Upper lobe of right lung (tissue), 1 donor: ENCODE data around the gene CNR2. TPM values are rescaled to one million over a fixed set of nuclear protein-coding genes. Genes with fewer than 3 reads are reported as not detected.
"Not testable (repeated sequence)": the region's sequence is repeated elsewhere in the genome, so short reads cannot be mapped to it uniquely, and the experiment has no call there.

Experiments used
- ATAC-seq: fragments of 200-7000 bp; cut with Tn5 transposase; one replicate; pipeline ENCODE4 v1.9.1; 2020; ENCODE audit warnings: mild to moderate bottlenecking, moderate library complexity
- DNase-seq: peaks from one replicate; pipeline ENCODE4 v3.0.0-alpha.2; 2020
- H3K27ac ChIP-seq: fragments of 200-600 bp; one replicate; pipeline ENCODE4 v1.8.0; 2022
- H3K27me3 ChIP-seq: fragments of 200-600 bp; one replicate; pipeline ENCODE4 v1.8.0; 2022; ENCODE audit warnings: mild to moderate bottlenecking
- H3K36me3 ChIP-seq: fragments of 200-600 bp; one replicate; pipeline ENCODE4 v1.8.0; 2022
- H3K4me1 ChIP-seq: fragments of 200-600 bp; one replicate; pipeline ENCODE4 v1.8.0; 2022
- H3K4me3 ChIP-seq: fragments of 200-600 bp; one replicate; pipeline ENCODE4 v1.8.0; 2022; ENCODE audit warnings: mild to moderate bottlenecking
- H3K9me3 ChIP-seq: fragments of 200-600 bp; one replicate; pipeline ENCODE4 v1.8.0; 2022
- CTCF ChIP-seq: fragments of 200-600 bp; IDR thresholded peaks from one replicate; pipeline ENCODE4 v1.8.0; 2022; ENCODE audit warnings: antibody characterized with exemption
- intact Hi-C: fragments of 100-400 bp; cut with DNase I; formaldehyde crosslinking; loops from one replicate; pipeline ENCODE4 v1.11.0; 2022
- long read RNA-seq: library from polyadenylated mRNA; unstranded; transcript quantifications from one replicate; pipeline ENCODE4 v2.0.0, GENCODE V29; 2021
- total RNA-seq: library from RNA; stranded (reverse); fragmentation: NEBNext Ultra II Directional; extraction: Animal tissue kit (Norgen Biotek cat#: 25700); gene quantifications from one replicate; pipeline ENCODE4 v1.2.1, GENCODE V29; 2021
- donor health status: DM: no; HTN: yes; CAD: no; lungs with severe emphysema.

The CNR2 gene
- 0.06 TPM for total RNA-seq
- long read RNA-seq, result 0 reads

GRCh38 chr1:23913212-23913880 lies at the start of gene CNR2:
Gene CNR2 (minus strand): TSS chr1:23913362. CDS start chr1:23875617, 37,745 bp downstream.
- ATAC-seq (no peak), DNase-seq (no peak)
- Histone ChIP-seq H3K27me3 (no peaks in the 10 kb centered on the region), H3K36me3 (no peaks in the 10 kb centered on the region), H3K27ac (no peak within 1 kb of the TSS), H3K4me3 (no peak within 1 kb of the TSS), H3K4me1 (no peaks in the 10 kb centered on the region), H3K9me3 (no peaks in the 10 kb centered on the region)
- no peak for TF ChIP-seq CTCF
- intact Hi-C loops, result loop anchor here (10.0 kb wide), 1 partner anchor 149 kb away; no protein-coding TSS in a partner anchor

GRCh38 chr1:23960291-23961020 lies 47.3 kb upstream of the CNR2 start:
- H3K4me1 ChIP-seq, result peaks cover 41% of the 10 kb centered on the region
- H3K4me3 ChIP-seq, result peak overlapping the region; percentile 76
- DNase-seq, result no peak
- peaks cover 39% of the 10 kb centered on the region for H3K36me3 ChIP-seq
- no peak for ATAC-seq
- intact Hi-C loops, result no loop called here
- no peaks in the 10 kb centered on the region for H3K9me3 ChIP-seq
- peak overlapping the region; percentile 99 for H3K27ac ChIP-seq
- H3K27me3 ChIP-seq, result no peaks in the 10 kb centered on the region
- TF ChIP-seq CTCF, result no peak

- no peak for TF ChIP-seq CTCF
- intact Hi-C loops, result loop anchor here (10.0 kb wide), 1 partner anchor 65 kb away; no protein-coding TSS in a partner anchor
- peaks cover 42% of the 10 kb centered on the region for H3K4me1 ChIP-seq
- H3K9me3 ChIP-seq, result no peaks in the 10 kb centered on the region
- DNase-seq (peak; percentile 98), ATAC-seq (peak; percentile 95)
- peak within 1 kb of the TSS; percentile 99 for H3K27ac ChIP-seq
- no peaks in the 10 kb centered on the region for H3K27me3 ChIP-seq
- H3K4me3 ChIP-seq, result peak within 1 kb of the TSS; percentile 76
- peaks cover 33% of the 10 kb centered on the region for H3K36me3 ChIP-seq
These were observed 46.5 kb upstream of the CNR2 start, which contains the start of gene PNRC2 for GRCh38 chr1:23959461-23960290. Gene PNRC2 (plus strand): TSS chr1:23959828. CDS start chr1:23961458, 1,630 bp downstream.

GRCh38 chr1:23958810-23959460 lies 45.8 kb upstream of the CNR2 start:
- Histone ChIP-seq H3K4me1 (peaks cover 37% of the 10 kb centered on the region), H3K4me3 (peak overlapping the region; percentile 76), H3K9me3 (no peaks in the 10 kb centered on the region), H3K36me3 (peaks cover 26% of the 10 kb centered on the region), H3K27me3 (no peaks in the 10 kb centered on the region), H3K27ac (peak overlapping the region; percentile 99)
- DNase-seq (peak; percentile 94), ATAC-seq (peak; percentile 90)
- intact Hi-C loops, result loop anchor here (10.0 kb wide), 1 partner anchor 66 kb away; no protein-coding TSS in a partner anchor
- TF ChIP-seq CTCF, result peak; percentile 50

GRCh38 chr1:23958040-23958809 lies 45.1 kb upstream of the CNR2 start:
- not testable (repeated sequence) for H3K27me3 ChIP-seq, ATAC-seq, DNase-seq, H3K9me3 ChIP-seq
- peaks cover 19% of the 10 kb centered on the region for H3K36me3 ChIP-seq
- H3K4me3 ChIP-seq, result peak overlapping the region; percentile 76
- H3K4me1 ChIP-seq, result peaks cover 31% of the 10 kb centered on the region
- peak overlapping the region; percentile 99 for H3K27ac ChIP-seq
- intact Hi-C loops, result loop anchor here (10.0 kb wide), 1 partner anchor 67 kb away; no protein-coding TSS in a partner anchor
